ENCODE data around the gene FCSK.

The FCSK gene

DNA sequence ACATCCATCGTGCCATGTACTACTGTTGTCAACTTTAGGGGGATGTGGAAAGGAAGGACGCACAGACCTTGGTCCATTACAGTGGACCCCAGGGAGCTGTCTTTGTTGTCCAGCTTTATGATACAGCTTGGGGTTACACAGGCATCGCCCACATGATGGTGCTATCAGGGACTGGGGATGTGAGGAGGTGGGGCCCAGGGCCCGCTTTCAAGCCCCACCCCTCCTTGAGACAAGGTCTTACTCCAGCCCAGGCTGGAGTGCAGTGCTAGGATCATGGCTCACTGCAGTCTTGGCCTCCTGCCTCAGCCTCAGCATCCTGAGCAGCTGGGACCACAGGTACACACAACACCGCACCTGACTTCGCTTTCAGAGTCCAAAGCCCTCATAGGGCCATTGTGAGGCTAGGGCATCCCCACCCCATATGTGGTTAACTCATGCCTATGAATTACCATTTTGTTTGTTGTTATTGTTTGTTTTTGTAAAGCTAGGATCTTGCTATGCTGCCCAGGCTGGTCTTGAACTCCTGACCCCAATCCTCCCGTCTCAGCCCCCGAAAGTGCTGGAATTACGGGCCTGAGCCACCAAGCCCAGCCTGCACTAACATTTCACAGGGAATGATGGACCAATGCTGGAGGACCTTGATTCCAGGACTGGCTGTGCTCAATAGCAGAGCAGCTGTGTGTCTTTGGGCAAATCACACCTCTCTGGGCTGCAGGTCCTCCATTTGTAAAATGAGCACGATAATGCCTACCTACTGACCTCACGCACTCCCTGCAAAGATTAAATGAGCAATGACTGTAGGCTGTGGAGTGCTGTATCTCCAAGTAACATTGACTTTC, 32.7 kb upstream of the FCSK start:
- no peak for TF ChIP-seq POLR2A (IDR thresholded peaks at IDR 0.05; ENCODE audit: low read length)
- TF ChIP-seq GATA1 (IDR thresholded peaks at IDR 0.05; ENCODE audit: low read depth, low read length): no peak
- peak; percentile 90 to 91 for DNase-seq

DNA sequence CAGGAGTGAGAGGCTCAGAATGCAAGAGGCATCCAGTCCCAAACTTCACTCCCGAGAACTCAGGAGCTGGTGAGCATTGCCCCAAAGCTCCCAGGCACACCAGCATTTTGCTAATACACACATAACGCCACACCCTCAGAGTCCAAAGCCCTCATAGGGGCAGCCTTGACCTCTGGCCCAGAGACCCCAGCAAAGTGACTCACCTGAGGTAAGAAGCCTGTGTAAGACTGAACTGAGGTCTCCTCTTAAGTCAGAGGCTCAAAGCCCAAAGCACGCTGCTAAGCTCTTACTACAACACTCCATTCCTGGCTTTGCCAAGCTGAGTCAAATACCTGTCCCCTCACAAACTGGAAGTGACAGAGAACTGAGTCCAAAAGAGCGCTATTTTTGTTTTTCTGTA, 31.9 kb upstream of the FCSK start:
- no peak for TF ChIP-seq GATA1 (IDR thresholded peaks at IDR 0.05; ENCODE audit: low read depth, low read length)
- no peak for TF ChIP-seq POLR2A (IDR thresholded peaks at IDR 0.05; ENCODE audit: low read length)

DNA sequence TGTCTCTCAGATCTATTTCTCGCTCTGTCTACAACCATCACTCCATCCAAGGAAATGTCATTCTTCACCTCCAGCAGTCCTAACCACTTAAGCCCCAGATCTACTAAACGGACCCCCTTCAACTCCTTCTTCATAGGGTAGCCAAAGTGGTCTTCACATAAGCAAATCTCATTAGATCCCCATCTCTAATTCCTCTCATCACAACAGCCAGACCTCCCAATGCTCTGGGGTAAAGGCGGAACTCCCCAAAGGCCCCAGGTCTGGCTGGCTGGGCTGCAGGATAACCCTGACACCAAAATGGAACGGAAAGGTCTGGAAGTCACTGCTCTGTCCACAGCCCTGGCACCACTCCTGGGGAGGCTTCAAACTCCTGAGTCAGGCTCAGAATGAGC, 26.6 kb upstream of the FCSK start:
- no peak for DNase-seq
- TF ChIP-seq GATA1 (IDR thresholded peaks at IDR 0.05; ENCODE audit: low read depth, low read length) (no peak), POLR2A (IDR thresholded peaks at IDR 0.05; ENCODE audit: low read length) (no peak)

More for the DNA sequence above, 31.9 kb upstream of the FCSK start:
- DNase-seq: no peak

DNA sequence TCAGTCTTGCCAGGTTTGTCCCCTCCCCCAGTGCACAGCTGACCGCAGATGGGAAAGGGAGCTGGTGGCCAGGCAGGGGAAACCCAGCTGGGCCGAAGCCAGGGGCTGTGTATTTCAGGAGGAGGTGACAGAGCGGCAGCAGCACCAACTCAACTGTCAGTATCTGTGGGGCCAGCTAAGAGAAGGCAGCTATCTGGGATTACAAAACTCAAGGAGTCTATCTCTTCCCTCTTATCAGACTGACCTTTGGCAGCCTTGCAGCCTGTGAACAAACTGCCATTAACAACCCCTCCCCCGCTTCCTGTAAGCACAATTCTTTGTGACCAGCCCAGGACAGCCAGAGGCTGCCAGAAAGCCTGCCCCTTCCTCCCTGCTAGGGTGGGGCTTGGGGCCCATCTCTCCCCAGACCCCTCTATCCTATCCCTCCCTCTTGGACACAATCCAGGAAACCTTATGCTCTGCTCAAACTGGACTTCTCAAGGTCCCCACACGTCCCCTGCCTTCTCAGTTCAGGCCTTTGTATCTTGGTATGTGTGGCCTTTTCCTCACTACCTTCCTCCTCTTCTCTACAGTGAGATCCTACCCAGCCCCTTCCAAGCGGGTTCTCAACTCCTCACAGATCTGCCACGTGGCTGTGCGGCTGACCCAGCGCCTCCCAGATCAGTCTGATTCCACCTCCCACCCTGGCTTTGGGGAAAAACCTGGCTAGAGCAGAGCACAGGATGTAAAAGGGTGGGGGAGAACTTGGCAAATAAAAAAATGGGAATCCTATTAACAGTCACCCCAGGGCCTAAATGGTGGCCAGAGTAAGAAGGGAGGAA, 26.0 kb upstream of the FCSK start:
- DNase-seq: peak; percentile 97 to 100
- peak; percentile 79 for TF ChIP-seq POLR2A (IDR thresholded peaks at IDR 0.05; ENCODE audit: low read length)
- peak; percentile 80 for TF ChIP-seq GATA1 (IDR thresholded peaks at IDR 0.05; ENCODE audit: low read depth, low read length)

DNA sequence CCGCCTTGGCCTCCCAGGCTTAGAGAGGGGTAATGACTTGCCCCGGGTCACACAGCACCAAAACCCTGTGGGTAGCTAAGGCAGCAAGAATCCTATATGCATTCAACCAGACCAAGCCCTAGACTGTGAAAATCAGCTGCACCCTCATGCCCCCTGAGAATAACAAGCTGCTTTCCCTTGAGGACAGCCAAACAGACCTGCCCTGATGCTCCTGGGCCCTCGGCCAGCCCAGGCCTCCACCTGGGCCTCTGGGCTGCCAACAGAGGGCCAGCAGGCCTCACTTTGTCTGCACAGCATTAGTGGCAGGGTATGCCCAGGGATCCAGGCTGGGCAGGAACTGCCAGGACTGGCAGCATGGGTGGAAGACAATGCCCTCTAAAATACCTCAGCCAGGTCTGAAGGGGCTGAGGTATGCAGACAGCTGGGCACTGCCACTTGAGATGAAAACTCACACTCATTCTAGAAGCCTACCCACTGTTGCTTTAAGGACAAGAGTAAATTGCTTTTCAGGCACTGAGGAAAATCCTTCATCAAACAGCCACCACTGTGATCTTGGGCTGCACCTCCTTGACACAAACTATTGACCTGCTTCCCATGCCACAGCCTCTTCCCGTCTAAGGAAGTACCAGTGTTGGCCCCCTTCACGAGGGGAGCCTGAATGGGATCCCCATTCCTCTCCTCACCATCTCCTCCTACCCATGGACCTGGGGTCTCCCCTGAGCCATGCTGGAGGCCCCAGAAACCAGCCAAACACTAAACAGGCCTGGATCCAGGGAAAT, 24.3 kb upstream of the FCSK start:
- no peak for DNase-seq
- TF ChIP-seq POLR2A (IDR thresholded peaks at IDR 0.05; ENCODE audit: low read length) (no peak), GATA1 (IDR thresholded peaks at IDR 0.05; ENCODE audit: low read depth, low read length) (no peak)

DNA sequence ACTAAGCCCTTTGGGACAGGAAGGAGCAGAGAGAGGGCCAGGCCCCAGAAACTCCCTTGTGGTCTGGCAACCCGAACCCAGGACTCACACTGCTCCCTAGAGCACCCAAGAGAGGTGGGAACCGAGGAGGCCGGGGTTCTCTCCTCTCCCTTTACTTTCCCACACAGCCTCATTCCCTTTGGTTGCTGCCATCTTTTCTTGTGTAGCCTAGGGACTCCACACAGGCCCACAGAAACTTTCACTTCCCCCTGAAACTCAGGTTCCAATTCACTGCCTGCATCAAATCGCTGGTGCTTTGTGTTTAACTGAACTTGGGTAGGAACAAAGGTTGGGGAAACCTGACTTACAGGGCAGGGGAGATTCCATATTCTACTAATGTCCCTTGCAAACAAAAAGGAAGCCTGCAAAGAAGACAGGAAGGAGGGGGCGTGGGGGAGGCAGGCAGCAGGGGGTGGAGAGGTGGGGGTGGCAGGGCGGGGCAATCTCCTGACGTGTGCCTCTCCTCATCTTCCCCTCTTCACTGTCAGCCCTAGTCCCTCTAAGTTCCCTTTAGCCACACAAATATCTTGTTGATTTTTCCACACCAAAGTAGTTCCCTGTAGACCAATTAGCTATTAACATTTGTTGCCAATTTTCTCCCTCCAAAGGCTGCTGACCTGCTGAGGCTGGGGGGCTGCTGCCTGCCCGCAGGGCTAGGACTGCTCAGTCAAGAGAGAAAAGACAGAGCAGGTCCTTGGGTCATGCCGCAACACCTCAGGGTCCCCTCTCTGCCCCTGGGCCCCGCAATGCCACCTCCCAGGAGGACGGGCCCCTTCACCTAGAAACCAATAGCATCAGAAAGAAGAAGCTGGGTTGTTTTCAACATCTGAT, 23.5 kb upstream of the FCSK start:
- peak; percentile 69 to 70 for DNase-seq
- TF ChIP-seq GATA1 (IDR thresholded peaks at IDR 0.05; ENCODE audit: low read depth, low read length): no peak
- TF ChIP-seq POLR2A (IDR thresholded peaks at IDR 0.05; ENCODE audit: low read length): no peak

DNA sequence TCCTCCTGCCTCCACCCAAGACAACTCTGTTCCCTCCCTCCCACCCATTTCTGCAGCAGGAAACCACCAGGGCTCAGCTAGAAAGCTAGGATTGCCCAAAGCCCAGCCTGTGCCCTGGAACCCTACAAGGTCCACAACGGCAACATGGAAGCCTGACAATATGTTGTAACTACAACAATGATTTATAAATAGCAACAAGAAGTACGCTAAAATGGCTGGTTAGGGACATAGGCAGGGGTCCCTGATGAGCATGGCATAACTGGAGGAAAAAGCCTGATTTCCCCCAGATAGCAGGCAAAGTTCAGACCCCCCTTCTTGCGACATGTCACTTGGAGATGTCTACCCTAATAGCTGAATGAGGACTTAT, 22.1 kb upstream of the FCSK start:
- TF ChIP-seq POLR2A (IDR thresholded peaks at IDR 0.05; ENCODE audit: low read length) (no peak), GATA1 (IDR thresholded peaks at IDR 0.05; ENCODE audit: low read depth, low read length) (no peak)
- DNase-seq: peak in 1 of 2 experiments; percentile 53

DNA sequence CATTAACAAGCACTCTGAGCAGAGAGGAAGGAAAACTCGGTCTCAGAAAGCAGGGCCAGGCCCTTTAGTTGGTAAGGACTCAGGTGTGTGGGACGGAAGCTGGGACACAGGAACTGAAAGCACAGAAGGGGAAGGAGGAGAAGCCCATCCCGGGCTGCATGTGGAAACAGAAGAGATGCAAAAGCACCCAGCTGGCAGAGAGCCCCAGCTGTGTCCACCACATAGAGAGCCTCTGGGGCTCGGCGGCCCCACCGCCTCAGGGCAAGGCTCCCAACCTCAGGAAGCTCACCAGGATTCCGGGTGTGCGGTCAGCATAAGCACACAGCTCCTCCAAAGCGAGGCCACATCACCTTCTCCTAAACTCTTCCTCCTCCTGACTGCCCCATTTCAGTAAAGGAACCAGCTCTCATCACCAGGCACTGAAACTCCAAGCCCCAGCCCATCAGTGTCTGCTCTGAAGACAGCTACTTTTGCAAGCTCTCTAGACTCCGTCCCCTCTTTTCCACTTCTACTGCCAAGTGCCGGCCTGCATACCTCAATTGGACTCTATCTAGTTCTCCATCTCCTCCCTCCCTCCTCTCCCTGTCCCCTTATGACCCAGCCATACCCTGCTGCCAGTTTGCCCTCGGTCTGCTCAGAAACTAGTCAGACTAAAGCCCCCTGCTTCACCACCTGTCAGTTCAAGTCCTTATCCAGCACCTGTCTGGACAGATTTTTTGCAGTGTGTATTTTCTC, 21.5 kb upstream of the FCSK start:
- TF ChIP-seq POLR2A (IDR thresholded peaks at IDR 0.05; ENCODE audit: low read length): peak; percentile 57
- no peak for TF ChIP-seq GATA1 (IDR thresholded peaks at IDR 0.05; ENCODE audit: low read depth, low read length)
- DNase-seq: peak; percentile 78 to 82

DNA sequence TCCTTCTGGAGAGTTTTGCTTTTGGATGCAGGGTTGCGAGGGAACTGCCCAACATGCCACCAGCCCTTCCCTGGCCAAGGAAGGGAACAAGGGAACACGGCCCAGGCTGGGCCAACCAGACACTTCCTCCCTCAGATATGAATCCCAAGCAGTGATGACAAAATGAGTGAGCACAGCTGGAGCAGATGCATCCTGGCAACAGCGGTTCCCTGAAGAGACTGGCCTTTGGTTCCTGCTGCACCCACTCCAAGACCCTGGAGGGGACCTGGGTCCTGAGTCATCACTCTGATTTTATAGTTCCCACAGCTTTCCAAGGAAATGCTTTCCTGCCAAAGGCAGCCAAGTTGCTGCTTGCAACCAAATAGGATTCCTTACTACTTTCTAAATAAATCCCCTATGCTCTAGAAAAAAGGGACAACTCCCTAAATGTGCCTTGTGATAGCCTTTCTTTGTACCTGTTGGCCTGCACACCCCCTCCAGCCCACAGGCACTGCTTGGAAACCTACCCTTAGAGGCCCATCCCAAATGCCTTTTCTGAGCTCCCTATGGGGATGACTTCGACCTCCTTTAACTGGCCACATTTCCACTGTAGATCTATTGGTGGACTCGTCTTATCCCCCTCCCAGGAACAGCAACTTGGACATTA, 20.8 kb upstream of the FCSK start:
- TF ChIP-seq GATA1 (IDR thresholded peaks at IDR 0.05; ENCODE audit: low read depth, low read length) (no peak), POLR2A (IDR thresholded peaks at IDR 0.05; ENCODE audit: low read length) (no peak)
- DNase-seq: peak in 1 of 2 experiments; percentile 64

DNA sequence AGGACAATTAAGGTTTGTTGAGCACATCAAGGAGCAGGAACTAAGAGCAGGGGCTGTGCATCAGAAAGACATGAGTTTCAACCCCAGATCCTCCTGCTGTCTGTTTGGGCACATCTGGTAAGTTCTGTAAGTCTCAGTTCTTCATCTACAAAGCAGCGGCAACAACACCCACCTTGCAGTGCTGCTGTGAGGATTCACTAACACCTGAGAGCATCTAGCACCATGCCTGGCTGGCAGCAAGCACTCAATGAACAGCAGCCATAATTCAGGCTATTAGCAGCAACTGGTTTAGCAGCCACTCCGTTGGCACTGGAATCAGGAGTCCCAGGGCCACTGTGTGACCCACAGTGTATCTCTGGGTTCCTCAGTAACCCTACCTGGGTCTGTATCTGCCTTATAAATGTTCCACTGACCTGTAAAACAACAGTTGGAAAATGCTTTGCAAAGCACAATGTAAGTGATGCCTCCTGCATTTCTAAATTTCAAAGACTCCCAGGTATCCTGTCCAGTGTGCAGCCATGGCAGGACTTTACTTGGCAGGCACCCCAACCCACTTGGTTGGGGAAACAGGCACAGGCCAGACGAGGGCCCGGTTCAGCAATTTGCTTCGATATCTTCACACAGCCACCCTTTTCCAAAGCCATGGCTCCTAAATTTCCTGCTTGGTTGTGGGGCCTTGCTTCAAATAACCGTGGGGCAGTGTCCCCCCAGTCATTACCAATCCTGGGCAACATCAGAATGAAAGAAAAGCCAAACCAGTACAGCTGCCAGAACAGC, 19.7 kb upstream of the FCSK start:
- no peak for DNase-seq
- no peak for TF ChIP-seq POLR2A (IDR thresholded peaks at IDR 0.05; ENCODE audit: low read length)
- no peak for TF ChIP-seq GATA1 (IDR thresholded peaks at IDR 0.05; ENCODE audit: low read depth, low read length)

DNA sequence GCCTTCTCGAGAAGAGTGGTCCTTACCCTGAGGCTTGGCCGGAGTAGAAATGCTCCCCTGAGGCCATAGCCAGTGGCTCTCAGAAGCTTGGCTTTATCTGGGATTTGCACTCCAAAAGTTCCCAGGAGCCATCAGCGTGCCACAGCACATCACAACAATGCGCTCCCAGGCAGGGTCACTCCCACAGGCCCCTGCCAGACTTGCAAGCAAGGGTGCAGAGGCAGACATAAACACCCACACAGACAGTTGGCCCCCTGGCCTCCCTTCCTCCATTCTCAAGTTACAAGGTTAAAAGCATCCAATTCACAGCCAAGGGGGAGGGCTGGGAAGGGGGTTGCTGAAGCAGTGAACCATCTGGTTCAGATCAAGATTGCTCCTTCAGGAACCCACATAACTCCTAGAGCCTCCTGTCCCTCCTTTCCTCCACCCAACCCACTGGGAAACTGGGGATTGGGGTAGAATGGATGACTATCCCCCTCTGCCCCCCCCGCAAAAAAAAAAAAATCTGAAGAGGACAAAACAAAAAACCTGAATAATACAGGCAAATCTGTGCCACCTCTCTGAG, 17.3 kb upstream of the FCSK start:
- peak; percentile 53 to 63 for DNase-seq

More for the DNA sequence above, 17.3 kb upstream of the FCSK start:
- TF ChIP-seq POLR2A (IDR thresholded peaks at IDR 0.05; ENCODE audit: low read length) (no peak), GATA1 (IDR thresholded peaks at IDR 0.05; ENCODE audit: low read depth, low read length) (no peak)
